Measurements from ENCODE around the gene TRMT112.

Gene TRMT112

GRCh38 chr11:64290352-64291261 is 26.8 kb downstream of the TRMT112 start:
- no peak for DNase-seq

GRCh38 chr11:64289002-64289564 is 28.3 kb downstream of the TRMT112 start:
- DNase-seq, result no peak

GRCh38 chr11:64288353-64288750 is 29.0 kb downstream of the TRMT112 start:
- no peak for DNase-seq

GRCh38 chr11:64287676-64288352 is 29.5 kb downstream of the TRMT112 start:
- DNase-seq, result no peak

GRCh38 chr11:64286801-64287159 is 30.6 kb downstream of the TRMT112 start:
- DNase-seq, result no peak

- DNase-seq, result no peak
These were observed 31.2 kb downstream of the TRMT112 start for GRCh38 chr11:64285885-64286800.

GRCh38 chr11:64284962-64285884 is 32.1 kb downstream of the TRMT112 start, which contains the start of gene GPR137:
Gene GPR137 (plus strand): TSS chr11:64285848. CDS start chr11:64286525, 677 bp downstream.
- DNase-seq, result peak; percentile 88 to 94 (median 91)

- peak; percentile 77 to 91 (median 86) for DNase-seq
These were observed 33.1 kb downstream of the TRMT112 start, which contains the start of gene BAD for GRCh38 chr11:64284048-64284961. Gene BAD (minus strand): TSS chr11:64284665. CDS start chr11:64284368, 297 bp downstream.

- DNase-seq, result no peak
These were observed 34.3 kb downstream of the TRMT112 start for GRCh38 chr11:64283092-64283491.

GRCh38 chr11:64281957-64282770 is 35.2 kb downstream of the TRMT112 start:
- no peak for DNase-seq

GRCh38 chr11:64278576-64279190 is 38.7 kb downstream of the TRMT112 start:
- DNase-seq, result no peak

GRCh38 chr11:64276653-64277431 is 40.5 kb downstream of the TRMT112 start:
- DNase-seq, result no peak

- no peak for DNase-seq
These were observed 41.5 kb downstream of the TRMT112 start for GRCh38 chr11:64275841-64276240.

- DNase-seq, result no peak
These were observed 42.1 kb downstream of the TRMT112 start for GRCh38 chr11:64275031-64275800.

GRCh38 chr11:64269540-64270220 is 47.7 kb downstream of the TRMT112 start:
- DNase-seq, result peak; percentile 92 to 95 (median 94)

- no peak for DNase-seq
These were observed 48.3 kb downstream of the TRMT112 start for GRCh38 chr11:64268893-64269539.

All from activated naive CD4-positive, alpha-beta T cell (primary cell).